NAMALWA (cell line): ENCODE data around the gene RIT1.
A peak's percentile ranks its signal among the peaks of the same experiment; 100 is the strongest.

Experiments used
- DNase-seq: peaks from one replicate; pipeline ENCODE4 v3.0.0-alpha.2; 2015; ENCODE audit warnings: low spot score

RIT1 gene

GRCh38 chr1:155856975-155857930 is 53.9 kb downstream of the RIT1 start, which contains the start of gene GON4L:
TSS of gene GON4L (minus strand) at chr1:155857214. CDS start at chr1:155853780, 3,434 bp downstream.
- DNase-seq: peak; percentile 97

- no peak for DNase-seq
These were observed 54.7 kb downstream of the RIT1 start for GRCh38 chr1:155856257-155856974.

GRCh38 chr1:155850345-155850744 is 60.8 kb downstream of the RIT1 start:
- no peak for DNase-seq

- no peak for DNase-seq
These were observed 63.2 kb downstream of the RIT1 start for GRCh38 chr1:155847823-155848529.
